Hepatocyte (in vitro differentiated cells): ENCODE data around the gene RPS21.
"Not testable (repeated sequence)": the region's sequence is repeated elsewhere in the genome, so short reads cannot be mapped to it uniquely, and the experiment has no call there.

Experiments used
- CTCF ChIP-seq: fragments of 200-600 bp; sonication (generic); IDR thresholded peaks from 2 replicates; pipeline ENCODE4 v1.5.1; 2016; ENCODE audit warnings: antibody characterized with exemption, mild to moderate bottlenecking; ENCODE audit not compliant: poor library complexity
- EZH2 ChIP-seq: fragments of 200-600 bp; sonication (generic); IDR thresholded peaks from 2 replicates; pipeline ENCODE4 v1.6.1; 2016; ENCODE audit warnings: antibody characterized with exemption, mild to moderate bottlenecking, borderline replicate concordance

- not testable (repeated sequence) for TF ChIP-seq CTCF, EZH2
These were observed 39.1 kb downstream of the RPS21 start for GRCh38 chr20:62426059-62426348.
